ENCODE results near the gene ATP6V1D.

DNA sequence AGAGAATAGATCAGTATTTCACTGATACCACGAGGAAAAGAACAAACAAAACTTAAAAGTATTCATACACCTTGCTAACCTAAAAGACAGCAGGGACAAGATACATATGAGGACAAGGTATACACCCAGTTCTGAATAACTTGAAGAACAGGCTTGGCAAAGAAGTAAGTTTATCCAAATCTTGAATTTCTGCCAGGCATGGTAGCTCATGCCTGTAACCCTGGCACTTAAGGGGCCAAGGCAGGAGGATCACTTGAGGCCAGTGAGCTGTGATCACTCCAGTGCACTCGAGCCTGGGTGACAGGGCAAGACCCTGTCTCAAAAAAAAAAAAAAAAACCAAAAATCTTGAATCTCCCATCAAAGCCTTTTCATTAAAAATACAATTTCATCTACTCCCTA is 25.5 kb upstream of the ATP6V1D start:
- TF ChIP-seq, protein P1, sequence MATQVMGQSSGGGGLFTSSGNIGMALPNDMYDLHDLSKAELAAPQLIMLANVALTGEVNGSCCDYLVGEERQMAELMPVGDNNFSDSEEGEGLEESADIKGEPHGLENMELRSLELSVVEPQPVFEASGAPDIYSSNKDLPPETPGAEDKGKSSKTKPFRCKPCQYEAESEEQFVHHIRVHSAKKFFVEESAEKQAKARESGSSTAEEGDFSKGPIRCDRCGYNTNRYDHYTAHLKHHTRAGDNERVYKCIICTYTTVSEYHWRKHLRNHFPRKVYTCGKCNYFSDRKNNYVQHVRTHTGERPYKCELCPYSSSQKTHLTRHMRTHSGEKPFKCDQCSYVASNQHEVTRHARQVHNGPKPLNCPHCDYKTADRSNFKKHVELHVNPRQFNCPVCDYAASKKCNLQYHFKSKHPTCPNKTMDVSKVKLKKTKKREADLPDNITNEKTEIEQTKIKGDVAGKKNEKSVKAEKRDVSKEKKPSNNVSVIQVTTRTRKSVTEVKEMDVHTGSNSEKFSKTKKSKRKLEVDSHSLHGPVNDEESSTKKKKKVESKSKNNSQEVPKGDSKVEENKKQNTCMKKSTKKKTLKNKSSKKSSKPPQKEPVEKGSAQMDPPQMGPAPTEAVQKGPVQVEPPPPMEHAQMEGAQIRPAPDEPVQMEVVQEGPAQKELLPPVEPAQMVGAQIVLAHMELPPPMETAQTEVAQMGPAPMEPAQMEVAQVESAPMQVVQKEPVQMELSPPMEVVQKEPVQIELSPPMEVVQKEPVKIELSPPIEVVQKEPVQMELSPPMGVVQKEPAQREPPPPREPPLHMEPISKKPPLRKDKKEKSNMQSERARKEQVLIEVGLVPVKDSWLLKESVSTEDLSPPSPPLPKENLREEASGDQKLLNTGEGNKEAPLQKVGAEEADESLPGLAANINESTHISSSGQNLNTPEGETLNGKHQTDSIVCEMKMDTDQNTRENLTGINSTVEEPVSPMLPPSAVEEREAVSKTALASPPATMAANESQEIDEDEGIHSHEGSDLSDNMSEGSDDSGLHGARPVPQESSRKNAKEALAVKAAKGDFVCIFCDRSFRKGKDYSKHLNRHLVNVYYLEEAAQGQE (IDR thresholded peaks at IDR 0.05; ENCODE audit: unreplicated experiment), result no peak
- TF ChIP-seq, protein P2, sequence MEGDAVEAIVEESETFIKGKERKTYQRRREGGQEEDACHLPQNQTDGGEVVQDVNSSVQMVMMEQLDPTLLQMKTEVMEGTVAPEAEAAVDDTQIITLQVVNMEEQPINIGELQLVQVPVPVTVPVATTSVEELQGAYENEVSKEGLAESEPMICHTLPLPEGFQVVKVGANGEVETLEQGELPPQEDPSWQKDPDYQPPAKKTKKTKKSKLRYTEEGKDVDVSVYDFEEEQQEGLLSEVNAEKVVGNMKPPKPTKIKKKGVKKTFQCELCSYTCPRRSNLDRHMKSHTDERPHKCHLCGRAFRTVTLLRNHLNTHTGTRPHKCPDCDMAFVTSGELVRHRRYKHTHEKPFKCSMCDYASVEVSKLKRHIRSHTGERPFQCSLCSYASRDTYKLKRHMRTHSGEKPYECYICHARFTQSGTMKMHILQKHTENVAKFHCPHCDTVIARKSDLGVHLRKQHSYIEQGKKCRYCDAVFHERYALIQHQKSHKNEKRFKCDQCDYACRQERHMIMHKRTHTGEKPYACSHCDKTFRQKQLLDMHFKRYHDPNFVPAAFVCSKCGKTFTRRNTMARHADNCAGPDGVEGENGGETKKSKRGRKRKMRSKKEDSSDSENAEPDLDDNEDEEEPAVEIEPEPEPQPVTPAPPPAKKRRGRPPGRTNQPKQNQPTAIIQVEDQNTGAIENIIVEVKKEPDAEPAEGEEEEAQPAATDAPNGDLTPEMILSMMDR (conservative IDR thresholded peaks at IDR 0.05; ENCODE audit: low read depth in 2 of 2), result no peak
- TF ChIP-seq POLR2AphosphoS5 (IDR thresholded peaks at IDR 0.05; ENCODE audit: low read depth) (no peak), CREB1 (CRISPR knock-in tag; IDR thresholded peaks at IDR 0.05; ENCODE audit: low read depth) (no peak), STAT1 (IDR thresholded peaks at IDR 0.05; ENCODE audit: unreplicated experiment) (no peak), EZH2 (IDR thresholded peaks at IDR 0.05; ENCODE audit: low read depth, unreplicated experiment) (no peak)

Measured in GM23338 (cell line).